Measurements from ENCODE around the gene DIP2B.

Gene DIP2B

GRCh38 chr12:50614167-50614759 lies 109.5 kb downstream of the DIP2B start:
- DNase-seq, result peak in 1 of 2 experiments; percentile 62

DNA sequence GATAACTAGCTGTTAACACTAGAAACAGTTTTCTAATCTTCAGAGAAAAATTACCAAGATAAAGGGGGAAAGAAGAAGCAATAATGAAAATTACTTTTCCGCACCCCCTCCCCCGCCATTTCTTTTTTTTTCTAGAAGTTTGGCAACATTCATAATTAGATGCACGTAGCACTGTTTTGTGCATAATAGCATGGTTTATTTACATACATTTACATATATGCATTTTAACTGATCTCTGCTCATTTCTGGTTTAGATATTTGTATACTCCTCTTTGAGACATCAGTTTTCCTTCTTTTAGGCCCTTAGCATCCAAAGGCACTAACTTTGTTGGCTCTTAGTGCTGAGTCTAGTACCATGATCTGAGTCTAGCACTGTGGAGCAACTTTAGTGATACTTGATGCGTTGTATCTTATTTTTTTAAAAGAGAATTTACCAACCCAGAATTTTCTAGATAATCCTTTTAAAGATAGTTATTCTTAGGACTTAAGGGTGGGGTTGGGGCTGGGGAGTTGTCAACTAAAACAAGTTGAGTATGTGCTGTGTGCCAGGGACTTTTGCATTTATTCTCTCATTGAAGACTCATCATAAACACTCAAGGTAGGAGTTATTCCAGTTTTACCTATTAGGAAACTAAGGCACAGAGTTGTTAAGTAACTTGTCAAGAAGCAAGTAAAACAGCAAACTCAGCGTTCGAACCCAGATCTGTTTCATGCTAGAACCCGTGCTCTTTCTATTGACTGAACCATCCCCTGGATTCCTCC lies 110.5 kb downstream of the DIP2B start:
- DNase-seq, result no peak

DNA sequence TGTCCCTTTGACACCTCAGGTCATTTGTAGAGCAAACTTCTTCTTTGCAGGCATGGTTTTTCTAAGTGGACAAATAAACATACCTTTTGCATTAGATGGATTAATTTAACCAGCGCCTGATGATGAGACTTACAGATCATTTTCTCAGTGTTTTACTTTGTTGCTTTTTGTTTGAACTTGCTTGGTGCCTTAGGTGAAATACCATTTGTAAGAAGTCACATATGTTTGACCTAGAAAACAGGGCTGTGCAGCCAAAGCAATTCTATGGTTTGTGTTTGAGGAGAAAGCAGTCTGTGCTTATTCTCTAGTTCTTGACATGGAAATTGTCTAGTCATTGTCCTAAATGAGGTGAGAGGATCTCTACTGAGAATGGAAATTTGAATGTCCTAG lies 111.1 kb downstream of the DIP2B start:
- no peak for DNase-seq

DNA sequence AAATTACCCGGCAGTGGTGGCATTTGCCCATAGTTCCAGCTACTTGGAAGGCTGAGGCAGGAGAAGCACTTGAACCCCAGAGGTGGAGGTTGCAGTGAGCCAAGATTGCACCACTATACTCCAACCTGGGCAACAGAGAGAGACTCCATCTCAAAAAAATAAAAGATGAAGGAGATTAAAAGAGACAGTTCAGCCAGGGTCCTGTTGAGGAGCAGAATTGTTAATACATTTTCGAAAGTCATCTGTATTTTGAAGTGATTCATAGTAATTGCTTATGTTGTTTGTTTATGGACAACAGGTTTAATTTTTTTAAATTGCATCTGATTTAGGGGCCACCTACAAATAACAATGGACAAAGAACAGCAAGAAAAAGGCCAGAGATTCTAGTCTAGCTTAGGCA lies 112.9 kb downstream of the DIP2B start:
- DNase-seq, result no peak

- DNase-seq, result peak; percentile 26 to 78
These were observed 114.3 kb downstream of the DIP2B start for GRCh38 chr12:50618864-50619609.

GRCh38 chr12:50619610-50619958 lies 114.8 kb downstream of the DIP2B start:
- DNase-seq, result no peak

DNA sequence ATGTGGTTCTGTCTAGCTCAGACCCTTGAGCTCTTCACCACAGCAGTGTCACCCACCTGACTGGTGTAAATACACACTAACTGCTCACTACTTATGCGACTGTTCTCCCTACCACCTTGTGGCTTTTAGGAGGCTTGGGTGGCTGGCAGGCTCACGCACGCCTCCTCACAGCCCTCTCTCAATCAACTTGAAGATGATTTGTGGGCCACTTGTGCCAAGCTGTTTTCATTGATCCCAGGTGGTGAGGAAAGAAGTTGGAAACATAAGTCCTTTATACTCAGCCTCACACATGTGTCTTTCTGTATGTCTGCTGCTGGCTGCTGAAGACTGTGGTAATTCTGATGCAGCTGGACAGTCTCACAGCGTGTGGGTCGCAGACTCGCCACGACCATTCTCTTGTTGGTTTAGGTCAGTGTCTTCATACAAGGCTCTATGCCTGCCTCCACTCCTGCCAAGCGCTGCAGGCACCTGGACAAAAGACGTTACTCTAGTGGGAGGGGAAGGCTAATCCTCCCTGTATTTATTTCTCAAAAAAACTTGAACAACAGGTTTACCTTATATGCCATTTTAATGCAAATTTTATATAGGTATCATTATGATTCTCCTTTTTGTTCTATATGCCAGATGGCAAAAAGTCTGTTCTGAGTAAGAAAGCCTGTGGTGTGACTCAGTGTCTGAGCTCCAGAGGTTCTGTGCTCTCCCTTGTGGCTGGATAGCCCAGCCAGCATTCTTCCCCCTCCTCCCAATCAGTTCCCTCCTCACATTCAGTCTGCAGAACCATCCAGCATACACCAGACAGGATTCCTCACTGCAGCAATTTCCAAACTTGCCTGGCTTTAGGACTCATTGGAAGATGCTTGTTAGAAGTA lies 115.6 kb downstream of the DIP2B start:
- peak in 1 of 2 experiments; percentile 35 for DNase-seq

- DNase-seq, result no peak
These were observed 116.2 kb downstream of the DIP2B start for GRCh38 chr12:50620978-50621360.

GRCh38 chr12:50621399-50622300 lies 116.9 kb downstream of the DIP2B start:
- DNase-seq, result no peak

DNA sequence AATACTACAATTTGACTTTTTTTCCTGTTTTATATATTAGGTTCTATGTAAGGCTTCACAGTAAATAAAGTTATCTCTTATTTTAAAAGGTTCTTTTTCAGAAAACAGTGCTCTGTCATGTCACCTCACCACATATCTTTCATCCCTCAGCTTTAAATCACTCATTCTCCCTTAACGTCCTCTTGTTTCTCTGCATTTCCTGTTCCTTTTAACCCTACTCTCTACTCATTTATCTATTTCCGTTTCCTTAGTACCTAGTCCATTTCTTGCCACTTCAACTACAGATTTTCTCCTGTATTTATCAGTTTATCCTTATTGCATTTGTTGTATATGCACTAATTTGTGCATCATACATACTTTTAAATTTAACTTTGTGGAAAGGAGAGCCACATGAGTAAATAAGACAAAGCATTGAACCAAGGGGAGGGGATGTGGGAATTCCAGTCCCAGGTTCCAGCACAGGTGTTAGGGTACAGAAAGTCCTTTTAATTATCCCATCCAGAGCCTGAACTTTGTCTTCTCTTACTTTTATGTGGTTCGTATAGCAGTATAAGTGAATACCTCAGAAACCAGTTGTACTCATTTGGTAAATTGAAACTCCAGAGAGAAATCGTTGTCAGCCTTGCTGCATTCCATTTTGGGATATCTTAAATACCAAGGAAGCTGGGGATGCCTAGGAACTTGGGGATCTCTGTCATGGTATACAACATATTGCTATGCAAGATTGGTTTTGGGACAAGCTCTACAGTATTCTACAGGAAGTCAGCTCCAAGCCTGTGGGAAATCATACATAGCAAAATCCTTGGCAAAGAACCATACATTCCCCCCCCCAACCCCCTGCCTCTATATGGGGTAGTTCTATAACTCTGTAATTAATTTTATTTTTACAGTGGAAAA lies 120.5 kb downstream of the DIP2B start:
- DNase-seq, result no peak

- no peak for DNase-seq
These were observed 121.2 kb downstream of the DIP2B start for GRCh38 chr12:50626026-50626425.

DNA sequence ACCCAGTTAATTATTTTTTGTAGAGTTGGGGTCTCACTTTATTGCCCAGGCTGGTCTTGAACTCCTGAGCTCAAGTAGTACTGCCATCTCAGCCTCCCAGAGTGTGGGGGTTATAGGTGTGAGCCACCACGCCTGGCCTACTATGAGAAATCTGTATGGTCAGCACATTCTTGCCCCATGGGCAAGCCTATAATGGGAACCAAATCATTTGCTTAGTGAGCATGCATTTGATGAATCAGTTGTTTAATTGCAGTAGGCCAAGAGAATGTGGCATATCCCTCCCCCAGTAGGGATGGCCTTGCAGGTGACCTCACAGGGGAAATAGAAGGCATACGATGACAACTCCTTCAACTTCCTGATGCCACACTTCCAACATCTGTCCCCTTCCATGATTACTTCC lies 122.7 kb downstream of the DIP2B start:
- DNase-seq, result no peak

- DNase-seq, result no peak
These were observed 123.6 kb downstream of the DIP2B start for GRCh38 chr12:50628394-50628793.

DNA sequence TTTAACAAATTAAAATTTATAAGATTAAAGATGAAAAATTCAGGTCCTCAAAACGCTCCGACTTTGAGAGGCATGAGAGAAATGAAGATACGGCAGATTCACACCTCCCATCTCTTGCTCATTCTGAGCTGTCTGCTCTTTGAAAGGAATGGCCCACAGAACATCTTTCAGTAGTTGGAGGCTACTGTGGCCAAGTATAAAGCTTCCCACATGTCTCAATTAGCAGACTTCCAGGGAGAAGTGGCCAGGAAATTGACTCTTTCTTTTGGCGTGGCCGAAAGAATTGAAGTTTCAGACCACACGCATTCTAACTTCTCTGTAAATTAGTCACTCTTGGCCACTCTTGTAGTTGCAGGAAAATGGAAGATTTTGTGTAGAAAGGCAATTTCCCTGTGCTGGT lies 129.2 kb downstream of the DIP2B start:
- no peak for DNase-seq

DNA sequence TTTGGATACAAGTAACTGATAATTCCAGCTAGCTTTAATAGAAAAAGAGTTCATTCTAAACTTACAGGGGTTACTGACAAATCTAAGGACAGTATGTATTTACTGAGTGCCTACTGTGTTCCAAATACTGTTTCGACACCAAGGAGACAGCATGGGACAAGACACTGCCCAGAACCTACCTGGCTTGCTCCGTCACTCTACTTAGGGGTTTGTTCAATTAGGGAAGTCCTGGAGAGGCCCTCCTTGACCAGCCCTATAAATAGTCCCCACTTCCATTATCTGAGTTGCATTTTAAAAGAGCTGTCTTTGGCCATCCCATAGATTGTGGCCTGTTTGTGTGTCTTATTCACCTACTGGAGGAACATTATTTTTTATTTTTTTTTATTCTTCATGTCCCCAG lies 129.6 kb downstream of the DIP2B start:
- DNase-seq, result no peak

- DNase-seq, result no peak
These were observed 130.6 kb downstream of the DIP2B start for GRCh38 chr12:50635364-50635763.

DNA sequence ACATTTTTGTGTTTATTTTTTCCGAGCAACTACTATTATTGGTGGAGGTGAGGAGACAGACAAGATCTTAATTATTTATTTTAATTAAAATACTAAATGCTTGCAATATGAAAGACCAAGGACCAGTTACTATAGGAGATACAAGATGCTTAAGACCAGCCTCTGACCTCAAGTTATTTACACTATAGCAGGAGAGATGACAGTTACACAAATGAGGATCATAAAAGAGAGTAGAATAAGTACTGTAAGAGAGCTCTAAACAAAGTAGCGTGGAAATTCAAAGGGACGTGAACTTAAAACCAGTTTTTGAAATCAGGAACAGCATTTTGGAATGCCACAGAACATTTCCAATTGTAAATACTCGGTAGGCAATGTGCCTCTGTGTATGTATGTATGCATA lies 131.1 kb downstream of the DIP2B start:
- DNase-seq, result no peak

GRCh38 chr12:50636505-50636904 lies 131.7 kb downstream of the DIP2B start:
- no peak for DNase-seq

DNA sequence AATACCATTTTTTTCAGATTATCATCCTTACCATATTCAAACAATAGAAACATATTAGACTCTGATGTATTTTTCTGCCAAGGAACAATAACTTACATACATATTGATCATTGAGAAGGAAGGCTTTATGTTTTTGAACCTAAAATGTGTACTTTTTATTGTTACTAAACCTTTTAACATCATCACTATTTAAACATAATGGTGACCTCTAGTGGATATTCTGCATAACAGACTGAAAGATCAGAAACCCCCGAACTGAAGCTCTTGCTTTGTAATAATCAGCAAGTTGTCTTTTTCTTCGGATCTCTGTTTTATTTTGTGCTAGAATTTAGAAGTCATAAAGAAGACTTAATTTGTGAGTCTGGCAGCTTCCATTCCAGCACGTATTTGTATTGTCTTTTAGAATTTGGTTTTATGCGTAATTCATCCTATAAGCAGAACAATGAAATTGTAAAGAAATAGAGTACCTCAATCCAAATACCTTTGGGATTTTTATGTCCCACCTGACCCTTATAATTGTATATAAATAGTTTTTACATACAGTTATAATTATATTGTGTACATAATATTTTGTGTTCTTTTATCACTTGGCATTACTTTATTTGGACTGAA lies 133.2 kb downstream of the DIP2B start:
- DNase-seq, result peak in 1 of 2 experiments; percentile 69

- DNase-seq, result no peak
These were observed 133.7 kb downstream of the DIP2B start for GRCh38 chr12:50638482-50638880.

DNA sequence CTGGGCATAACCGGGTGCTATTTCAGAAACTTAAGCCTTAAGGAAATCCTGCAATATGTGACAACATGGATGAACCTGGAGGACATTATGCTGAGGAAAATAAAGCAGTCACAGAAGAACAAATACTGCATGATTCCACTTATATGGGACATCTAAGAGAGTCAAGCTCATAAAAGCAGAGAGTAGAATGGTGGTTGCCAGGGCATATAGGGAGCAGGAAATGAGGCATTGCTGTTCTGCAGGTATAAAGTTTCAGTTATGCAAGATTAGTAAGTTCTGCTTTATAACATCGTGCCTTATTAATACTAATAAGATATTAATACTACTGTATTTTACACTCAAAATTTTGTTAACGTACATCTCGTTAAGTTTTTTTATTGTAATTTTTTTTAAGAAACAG lies 134.9 kb downstream of the DIP2B start:
- no peak for DNase-seq

All from SW 1271 (cell line).